ENCODE measurements around the gene PMEL. TPM values are rescaled to one million over a fixed set of nuclear protein-coding genes. Genes with fewer than 3 reads are reported as not detected.

The PMEL gene
- total and polyA plus RNA-seq, 2 donors (not counting 1 experiment from before 2014, with no cell fraction given) = 0.32 to 0.46 TPM

GRCh38 chr12:55935738-55936151 lies 30.1 kb downstream of the PMEL start:
- Mint-ChIP-seq H3K9me3 (ENCODE audit: insufficient read depth) (no peaks in the 10 kb centered on the region), H3K27me3 (no peaks in the 10 kb centered on the region), H3K4me1 (peaks cover 54% of the 10 kb centered on the region), H3K4me3 (no peak overlapping the region), H3K27ac (peak overlapping the region; percentile 21)
- H3K79me2 ChIP-seq (ENCODE audit: control insufficient read depth, insufficient read depth, low read length) = peaks cover 56% of the 10 kb centered on the region
- ATAC-seq (ENCODE audit: low read depth) = no peak
- H3K4me3 ChIP-seq (ENCODE audit: control extremely low read depth in 1 of 5, extremely low read depth in 1 of 5, insufficient read depth in 1 of 5, low read depth in 2 of 5, low read length in 4 of 5) = no peak overlapping the region
- intact Hi-C loops (cut with micrococcal nuclease) = no loop called here
- no peaks in the 10 kb centered on the region for H3K27me3 ChIP-seq (replicated peaks in 1 of 4; ENCODE audit: control extremely low read depth in 1 of 4, control insufficient read depth in 3 of 4, insufficient read depth in 4 of 4, low read length in 3 of 4)
- TF ChIP-seq CTCF (IDR thresholded peaks at IDR 0.05) (no peak), EZH2 (IDR thresholded peaks at IDR 0.05; ENCODE audit: borderline replicate concordance, insufficient read depth, low read depth, low read length, poor library complexity, severe bottlenecking) (no peak)
- H2AFZ ChIP-seq (ENCODE audit: insufficient read depth, low read depth, low read length, poor library complexity, severe bottlenecking) = no peak overlapping the region
- H3K4me2 ChIP-seq (replicated peaks; ENCODE audit: low read depth, low read length, poor library complexity, severe bottlenecking) = no peak overlapping the region
- H4K20me1 ChIP-seq (ENCODE audit: control insufficient read depth, insufficient read depth, low read length, poor library complexity, severe bottlenecking) = peaks cover 26% of the 10 kb centered on the region
- peaks cover 31 to 40% of the 10 kb centered on the region in 2 donors for H3K4me1 ChIP-seq (ENCODE audit: control insufficient read depth in 2 of 2, insufficient read depth in 2 of 2, low read length in 2 of 2)
- H3K9ac ChIP-seq (ENCODE audit: low read length) = no peak overlapping the region
- peaks cover 1 to 69% of the 10 kb centered on the region in 2 experiments for H3K36me3 ChIP-seq (replicated peaks in 1 of 2; ENCODE audit: control extremely low read depth in 1 of 2, control insufficient read depth in 1 of 2, extremely low read depth in 1 of 2, insufficient read depth in 2 of 2, low read length in 1 of 2)
- no peaks in the 10 kb centered on the region for H3K9me3 ChIP-seq (ENCODE audit: control extremely low read depth in 1 of 3, control insufficient read depth in 2 of 3, insufficient read depth in 1 of 3, low read length in 2 of 3)
- H3K27ac ChIP-seq (ENCODE audit: low read length in 2 of 2) = no peak overlapping the region
- DNase-seq = no peak
- POLR2A ChIA-PET = no interaction called here
- 96% methylated on average over 22 of the region's 26 CpGs for WGBS (ENCODE audit: insufficient coverage)
- CTCF ChIA-PET = interaction anchor here (1.0 to 8.7 kb wide), 3 partner anchors 10 to 196 kb away, joined by 3 to 112 read pairs (median 9); no protein-coding TSS in a partner anchor

DNA sequence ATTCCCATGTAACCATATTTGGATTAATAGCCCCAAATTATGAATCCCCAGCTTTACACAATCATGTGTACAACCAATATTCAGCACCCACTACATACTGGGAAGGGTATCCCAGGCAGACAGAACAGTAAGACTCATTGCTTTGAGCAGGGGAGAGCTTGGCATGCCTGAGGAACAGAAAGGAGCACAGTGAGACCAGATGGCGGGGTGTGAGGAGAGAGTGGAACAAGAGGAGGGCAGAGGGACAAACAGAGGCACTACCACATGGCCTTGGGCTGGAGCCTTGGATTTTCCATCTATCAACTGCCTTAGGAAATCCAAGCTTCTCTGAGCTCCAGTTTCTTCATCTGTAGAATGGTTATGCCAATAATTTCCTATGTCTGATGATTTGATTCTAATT lies 31.1 kb downstream of the PMEL start:
- no peak overlapping the region for H3K4me3 ChIP-seq (ENCODE audit: control extremely low read depth in 1 of 5, extremely low read depth in 1 of 5, insufficient read depth in 1 of 5, low read depth in 2 of 5, low read length in 4 of 5)
- intact Hi-C loops (cut with micrococcal nuclease) = no loop called here
- peaks cover 32 to 40% of the 10 kb centered on the region in 2 donors for H3K4me1 ChIP-seq (ENCODE audit: control insufficient read depth in 2 of 2, insufficient read depth in 2 of 2, low read length in 2 of 2)
- no peak overlapping the region for H2AFZ ChIP-seq (ENCODE audit: insufficient read depth, low read depth, low read length, poor library complexity, severe bottlenecking)
- H3K4me2 ChIP-seq (replicated peaks; ENCODE audit: low read depth, low read length, poor library complexity, severe bottlenecking) = no peak overlapping the region
- ATAC-seq (ENCODE audit: low read depth) = no peak
- TF ChIP-seq CTCF (IDR thresholded peaks at IDR 0.05) = no peak
- no peak for TF ChIP-seq EZH2 (IDR thresholded peaks at IDR 0.05; ENCODE audit: borderline replicate concordance, insufficient read depth, low read depth, low read length, poor library complexity, severe bottlenecking)
- H3K27me3 ChIP-seq (replicated peaks in 1 of 4; ENCODE audit: control extremely low read depth in 1 of 4, control insufficient read depth in 3 of 4, insufficient read depth in 4 of 4, low read length in 3 of 4) = no peaks in the 10 kb centered on the region
- peaks cover 50% of the 10 kb centered on the region for H3K79me2 ChIP-seq (ENCODE audit: control insufficient read depth, insufficient read depth, low read length)
- Mint-ChIP-seq H3K4me1 (peaks cover 52% of the 10 kb centered on the region), H3K27ac (peak overlapping the region; percentile 21), H3K27me3 (no peaks in the 10 kb centered on the region), H3K4me3 (no peak overlapping the region), H3K9me3 (ENCODE audit: insufficient read depth) (no peaks in the 10 kb centered on the region)
- peak overlapping the region in 1 of 2 donors; percentile 8 for H3K27ac ChIP-seq (ENCODE audit: low read length in 2 of 2)
- H3K36me3 ChIP-seq (replicated peaks in 1 of 2; ENCODE audit: control extremely low read depth in 1 of 2, control insufficient read depth in 1 of 2, extremely low read depth in 1 of 2, insufficient read depth in 2 of 2, low read length in 1 of 2) = peaks cover 0 to 59% of the 10 kb centered on the region in 2 experiments
- H4K20me1 ChIP-seq (ENCODE audit: control insufficient read depth, insufficient read depth, low read length, poor library complexity, severe bottlenecking) = peaks cover 21% of the 10 kb centered on the region
- ChIA-PET CTCF (interaction anchor here (0.7 to 8.7 kb wide), 5 partner anchors 9 to 195 kb away, joined by 3 to 112 read pairs (median 4); no protein-coding TSS in a partner anchor), POLR2A (interaction anchor here (0.5 kb wide), 2 partner anchors 12 to 19 kb away, joined by 3 read pairs; no protein-coding TSS in a partner anchor)
- DNase-seq = no peak
- no peak overlapping the region for H3K9ac ChIP-seq (ENCODE audit: low read length)
- 100% methylated on average over 1 of the region's 1 CpG for WGBS (ENCODE audit: insufficient coverage)
- no peaks in the 10 kb centered on the region for H3K9me3 ChIP-seq (ENCODE audit: control extremely low read depth in 1 of 3, control insufficient read depth in 2 of 3, insufficient read depth in 1 of 3, low read length in 2 of 3)
